ENCODE data around the gene CTPS2. TPM values are rescaled to one million over a fixed set of nuclear protein-coding genes. Genes with fewer than 3 reads are reported as not detected.

CTPS2 gene
- total RNA-seq, 1 donor from 2014 or later = 116 TPM

- peaks cover 15% of the 10 kb centered on the region for H3K36me3 ChIP-seq
- H4K20me1 ChIP-seq (ENCODE audit: low read depth) = no peaks in the 10 kb centered on the region
- H3K27me3 Mint-ChIP-seq (ENCODE audit: insufficient read depth, low read depth) = no peaks in the 10 kb centered on the region
- H3K27me3 ChIP-seq = no peaks in the 10 kb centered on the region
- peak; percentile 49 for DNase-seq (ENCODE audit: low spot score)
- no peak overlapping the region for H3K4me3 ChIP-seq
- no peak overlapping the region for H3K9ac ChIP-seq
- no peaks in the 10 kb centered on the region for H3K9me3 ChIP-seq (ENCODE audit: low read depth)
- peak overlapping the region; percentile 4 for H3K4me2 ChIP-seq
- H3K79me2 ChIP-seq (ENCODE audit: low read depth) = no peaks in the 10 kb centered on the region
- peaks cover 36% of the 10 kb centered on the region for H3K36me3 Mint-ChIP-seq
- TF ChIP-seq EZH2phosphoT487 (IDR thresholded peaks at IDR 0.05) = no peak
- TF ChIP-seq, protein P1, sequence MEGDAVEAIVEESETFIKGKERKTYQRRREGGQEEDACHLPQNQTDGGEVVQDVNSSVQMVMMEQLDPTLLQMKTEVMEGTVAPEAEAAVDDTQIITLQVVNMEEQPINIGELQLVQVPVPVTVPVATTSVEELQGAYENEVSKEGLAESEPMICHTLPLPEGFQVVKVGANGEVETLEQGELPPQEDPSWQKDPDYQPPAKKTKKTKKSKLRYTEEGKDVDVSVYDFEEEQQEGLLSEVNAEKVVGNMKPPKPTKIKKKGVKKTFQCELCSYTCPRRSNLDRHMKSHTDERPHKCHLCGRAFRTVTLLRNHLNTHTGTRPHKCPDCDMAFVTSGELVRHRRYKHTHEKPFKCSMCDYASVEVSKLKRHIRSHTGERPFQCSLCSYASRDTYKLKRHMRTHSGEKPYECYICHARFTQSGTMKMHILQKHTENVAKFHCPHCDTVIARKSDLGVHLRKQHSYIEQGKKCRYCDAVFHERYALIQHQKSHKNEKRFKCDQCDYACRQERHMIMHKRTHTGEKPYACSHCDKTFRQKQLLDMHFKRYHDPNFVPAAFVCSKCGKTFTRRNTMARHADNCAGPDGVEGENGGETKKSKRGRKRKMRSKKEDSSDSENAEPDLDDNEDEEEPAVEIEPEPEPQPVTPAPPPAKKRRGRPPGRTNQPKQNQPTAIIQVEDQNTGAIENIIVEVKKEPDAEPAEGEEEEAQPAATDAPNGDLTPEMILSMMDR (IDR thresholded peaks at IDR 0.05) = no peak
- no peak for TF ChIP-seq EZH2 (IDR thresholded peaks at IDR 0.05)
- no peaks in the 10 kb centered on the region for H3K9me3 Mint-ChIP-seq
- H3F3A ChIP-seq (ENCODE audit: low read depth) = peaks cover 9% of the 10 kb centered on the region
- peak overlapping the region; percentile 70 for H3K27ac Mint-ChIP-seq
- peaks cover 22% of the 10 kb centered on the region for H3K4me1 Mint-ChIP-seq
- H2AFZ ChIP-seq (replicated peaks) = no peak overlapping the region
- peaks cover 15% of the 10 kb centered on the region for H3K4me1 ChIP-seq
- no peak overlapping the region for H3K4me3 Mint-ChIP-seq
- H3K27ac ChIP-seq = peak overlapping the region; percentile 41
Measured at GRCh38 chrX:16754019-16754418, 41.5 kb upstream of the CTPS2 start.

DNA sequence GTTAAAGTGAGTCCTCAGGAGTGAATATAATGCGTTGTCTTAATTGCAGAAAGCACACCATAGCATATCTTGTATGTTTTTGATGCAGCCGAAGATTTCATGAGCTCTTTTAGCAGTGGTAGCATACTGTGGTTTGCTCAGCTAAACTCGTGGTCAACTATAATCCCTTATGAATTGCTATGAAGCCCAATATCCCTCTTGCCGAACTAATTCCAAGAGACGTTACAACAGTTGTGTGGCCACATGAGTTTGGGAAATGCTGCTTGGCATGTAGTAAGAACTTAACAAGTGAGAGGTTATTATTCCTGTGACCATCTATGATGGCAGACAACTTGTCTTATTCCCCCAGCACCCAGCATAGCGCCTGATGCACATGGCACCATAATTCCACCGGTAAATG lies 37.7 kb upstream of the CTPS2 start:
- Mint-ChIP-seq H3K4me3 (no peak overlapping the region), H3K36me3 (peaks cover 33% of the 10 kb centered on the region), H3K9me3 (no peaks in the 10 kb centered on the region), H3K27me3 (ENCODE audit: insufficient read depth, low read depth) (no peaks in the 10 kb centered on the region), H3K4me1 (peaks cover 12% of the 10 kb centered on the region), H3K27ac (no peak overlapping the region)
- H3K9ac ChIP-seq = no peak overlapping the region
- H3K27me3 ChIP-seq = no peaks in the 10 kb centered on the region
- peaks cover 12% of the 10 kb centered on the region for H3F3A ChIP-seq (ENCODE audit: low read depth)
- peaks cover 9% of the 10 kb centered on the region for H3K4me1 ChIP-seq
- TF ChIP-seq EZH2 (IDR thresholded peaks at IDR 0.05) (no peak), EZH2phosphoT487 (IDR thresholded peaks at IDR 0.05) (no peak)
- TF ChIP-seq, protein P1 (IDR thresholded peaks at IDR 0.05) = no peak
- H3K9me3 ChIP-seq (ENCODE audit: low read depth) = no peaks in the 10 kb centered on the region
- H3K4me3 ChIP-seq = no peak overlapping the region
- H3K4me2 ChIP-seq = no peak overlapping the region
- no peak overlapping the region for H3K27ac ChIP-seq
- no peak overlapping the region for H2AFZ ChIP-seq (replicated peaks)
- no peaks in the 10 kb centered on the region for H3K79me2 ChIP-seq (ENCODE audit: low read depth)
- DNase-seq (ENCODE audit: low spot score) = no peak
- no peaks in the 10 kb centered on the region for H4K20me1 ChIP-seq (ENCODE audit: low read depth)
- peaks cover 3% of the 10 kb centered on the region for H3K36me3 ChIP-seq

DNA sequence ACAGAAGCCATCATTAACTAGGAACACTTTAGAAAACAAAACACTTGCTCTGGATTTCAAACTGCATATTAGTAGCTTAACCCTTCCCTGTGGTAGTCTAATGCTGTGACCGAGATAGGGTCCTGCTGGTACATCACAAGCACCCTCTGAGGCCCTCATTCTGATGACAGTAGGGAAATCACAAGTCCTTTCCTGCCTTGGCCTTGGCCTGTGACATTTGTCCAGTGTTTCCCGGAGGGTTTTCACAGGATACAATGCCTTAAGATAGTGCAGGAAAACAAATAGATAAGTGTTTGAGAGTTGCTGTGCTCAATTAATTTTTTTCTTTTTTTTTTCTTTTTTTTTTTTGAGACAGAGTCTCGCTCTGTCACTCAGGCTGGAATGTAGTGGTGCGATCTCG lies 36.0 kb upstream of the CTPS2 start:
- Mint-ChIP-seq H3K4me1 (peaks cover 1% of the 10 kb centered on the region), H3K9me3 (no peaks in the 10 kb centered on the region), H3K27me3 (ENCODE audit: insufficient read depth, low read depth) (no peaks in the 10 kb centered on the region), H3K4me3 (no peak overlapping the region), H3K27ac (no peak overlapping the region), H3K36me3 (peaks cover 31% of the 10 kb centered on the region)
- Histone ChIP-seq H2AFZ (replicated peaks) (no peak overlapping the region), H3K4me1 (peaks cover under 1% of the 10 kb centered on the region), H3K27ac (no peak overlapping the region), H3K9ac (no peak overlapping the region), H3K79me2 (ENCODE audit: low read depth) (no peaks in the 10 kb centered on the region), H3K4me3 (no peak overlapping the region), H3K27me3 (no peaks in the 10 kb centered on the region), H3F3A (ENCODE audit: low read depth) (peaks cover 4% of the 10 kb centered on the region), H3K9me3 (ENCODE audit: low read depth) (no peaks in the 10 kb centered on the region), H3K4me2 (no peak overlapping the region), H4K20me1 (ENCODE audit: low read depth) (no peaks in the 10 kb centered on the region), H3K36me3 (no peaks in the 10 kb centered on the region)
- TF ChIP-seq EZH2 (IDR thresholded peaks at IDR 0.05) = no peak
- TF ChIP-seq EZH2phosphoT487 (IDR thresholded peaks at IDR 0.05) = no peak
- TF ChIP-seq, protein P1 (IDR thresholded peaks at IDR 0.05) = no peak
- DNase-seq (ENCODE audit: low spot score) = no peak

Data from neural progenitor cell (in vitro differentiated cells).